ENCODE results near the gene NOCT.
A peak's percentile ranks its signal among the peaks of the same experiment; 100 is the strongest.
"Not testable (repeated sequence)": the region's sequence is repeated elsewhere in the genome, so short reads cannot be mapped to it uniquely, and the experiment has no call there.

The NOCT gene

GRCh38 chr4:139015948-139016471 lies 429 bp downstream of the NOCT start:
- POLR2A ChIA-PET, result interaction anchor here (0.6 to 1.0 kb wide), 3 partner anchors 21 to 68 kb away, joined by 3 to 5 read pairs (median 4); no protein-coding TSS in a partner anchor
- CTCF ChIA-PET, result interaction anchor here (1.0 to 1.4 kb wide), 3 partner anchors 15 to 152 kb away, joined by 3 to 6 read pairs (median 3); no protein-coding TSS in a partner anchor
- no peak for DNase-seq (ENCODE audit: low read depth, low spot score)
- H3K4me3 ChIP-seq (ENCODE audit: low read depth, low read length), result peak overlapping the region; percentile 76
- no peak for TF ChIP-seq CTCF (IDR thresholded peaks at IDR 0.05; ENCODE audit: insufficient read depth, low read length, missing control alignments)

GRCh38 chr4:139017861-139018260 lies 2.3 kb downstream of the NOCT start:
- no peak for TF ChIP-seq CTCF (IDR thresholded peaks at IDR 0.05; ENCODE audit: insufficient read depth, low read length, missing control alignments)
- POLR2A ChIA-PET, result interaction anchor here (0.7 kb wide), 1 partner anchor 21 kb away, joined by 5 read pairs; no protein-coding TSS in a partner anchor

GRCh38 chr4:139018501-139018900 lies 2.9 kb downstream of the NOCT start:
- H3K4me3 ChIP-seq (ENCODE audit: low read depth, low read length), result 0 out of 2 replicates have a peak overlapping the region, but pooled peaks have one; percentile 10
- no peak for DNase-seq (ENCODE audit: low read depth, low spot score)
- ChIA-PET POLR2A (no interaction called here), CTCF (interaction anchor here (1.3 to 5.1 kb wide), 2 partner anchors 11 to 66 kb away, joined by 3 to 93 read pairs; no protein-coding TSS in a partner anchor)
- no peak for TF ChIP-seq CTCF (IDR thresholded peaks at IDR 0.05; ENCODE audit: insufficient read depth, low read length, missing control alignments)

More at GRCh38 chr4:139017861-139018260, 2.3 kb downstream of the NOCT start:
- CTCF ChIA-PET, result interaction anchor here (1.3 to 5.1 kb wide), 2 partner anchors 12 to 67 kb away, joined by 3 to 93 read pairs; no protein-coding TSS in a partner anchor
- no peak overlapping the region; the same call in 1 of the 2 replicates for H3K4me3 ChIP-seq (ENCODE audit: low read depth, low read length)
- no peak for DNase-seq (ENCODE audit: low read depth, low spot score)

GRCh38 chr4:139018971-139019758 lies 3.6 kb downstream of the NOCT start:
- ChIA-PET CTCF (interaction anchor here (1.3 to 5.1 kb wide), 2 partner anchors 11 to 66 kb away, joined by 3 to 93 read pairs; no protein-coding TSS in a partner anchor), POLR2A (no interaction called here)
- no peak for TF ChIP-seq CTCF (IDR thresholded peaks at IDR 0.05; ENCODE audit: insufficient read depth, low read length, missing control alignments)
- H3K4me3 ChIP-seq (ENCODE audit: low read depth, low read length), result peak overlapping the region; percentile 4
- no peak for DNase-seq (ENCODE audit: low read depth, low spot score)

- TF ChIP-seq CTCF (IDR thresholded peaks at IDR 0.05; ENCODE audit: insufficient read depth, low read length, missing control alignments), result no peak
- no peak overlapping the region for H3K4me3 ChIP-seq (ENCODE audit: low read depth, low read length)
- DNase-seq (ENCODE audit: low read depth, low spot score), result no peak
- ChIA-PET POLR2A (no interaction called here), CTCF (interaction anchor here (1.4 to 5.1 kb wide), 2 partner anchors 9 to 79 kb away, joined by 3 to 93 read pairs; no protein-coding TSS in a partner anchor)
Measured at GRCh38 chr4:139020384-139020783, 4.8 kb downstream of the NOCT start.

- POLR2A ChIA-PET; DNase-seq (ENCODE audit: low read depth, low spot score); H3K4me3 ChIP-seq (ENCODE audit: low read depth, low read length): not testable (repeated sequence)
- CTCF ChIA-PET, result interaction anchor here (1.4 to 5.1 kb wide), 2 partner anchors 9 to 79 kb away, joined by 3 to 93 read pairs; no protein-coding TSS in a partner anchor
Measured at GRCh38 chr4:139021071-139021470, 5.5 kb downstream of the NOCT start.

All from AG04449 (cell line).